Fibroblast of villous mesenchyme (primary cell): ENCODE data around the gene INPPL1. TPM values are rescaled to one million over a fixed set of nuclear protein-coding genes. Genes with fewer than 3 reads are reported as not detected.
A peak's percentile ranks its signal among the peaks of the same experiment; 100 is the strongest.

Source experiments
- DNase-seq: peaks from one replicate; pipeline ENCODE4 v3.0.0-alpha.2; 2010; ENCODE audit warnings: low read depth
- H3K4me3 ChIP-seq: 2 replicates; pipeline ENCODE4 v1.5.1; 2011; ENCODE audit warnings: low read depth, mild to moderate bottlenecking, low read length
- CTCF ChIP-seq: IDR thresholded peaks from 2 replicates; pipeline ENCODE4 v1.5.1; 2012; ENCODE audit warnings: low read depth, mild to moderate bottlenecking, low read length; ENCODE audit not compliant: insufficient read depth
- total RNA-seq: library from RNA; depleted of rRNA; stranded (reverse); fragments of >200 nt; gene quantifications from 2 replicates; pipeline ENCODE4 v1.2.3, GENCODE V29; 2012

Gene INPPL1
- total RNA-seq, 1 donor, result 163 TPM

GRCh38 chr11:72218251-72218745 lies 6.3 kb upstream of the INPPL1 start:
- no peak for DNase-seq
- TF ChIP-seq CTCF, result no peak
- H3K4me3 ChIP-seq, result no peak overlapping the region

GRCh38 chr11:72220696-72221363 lies 3.7 kb upstream of the INPPL1 start:
- H3K4me3 ChIP-seq, result no peak overlapping the region
- no peak for TF ChIP-seq CTCF
- no peak for DNase-seq

- H3K4me3 ChIP-seq, result no peak overlapping the region
- no peak for TF ChIP-seq CTCF
- no peak for DNase-seq
Measured at GRCh38 chr11:72221386-72222075, 3.0 kb upstream of the INPPL1 start.

- DNase-seq, result no peak
- TF ChIP-seq CTCF, result no peak
- H3K4me3 ChIP-seq, result peak overlapping the region; percentile 98
Measured at GRCh38 chr11:72222106-72222891, 2.3 kb upstream of the INPPL1 start.

- peak; percentile 35 for TF ChIP-seq CTCF
- DNase-seq, result peak; percentile 96
- peak overlapping the region; percentile 98 for H3K4me3 ChIP-seq
Measured at GRCh38 chr11:72222907-72223614, 1.5 kb upstream of the INPPL1 start.
